ENCODE results near the gene PRKACA.
A peak's percentile ranks its signal among the peaks of the same experiment; 100 is the strongest.
"Not testable (repeated sequence)": the region's sequence is repeated elsewhere in the genome, so short reads cannot be mapped to it uniquely, and the experiment has no call there.

PRKACA gene

GRCh38 chr19:14063105-14063504, 54.5 kb downstream of the PRKACA start:
- DNase-seq, result no peak

- no peak for DNase-seq
Measured at GRCh38 chr19:14062558-14062855, 55.1 kb downstream of the PRKACA start.

GRCh38 chr19:14061751-14062557, 55.6 kb downstream of the PRKACA start, which contains the start of gene PALM3:
TSS of gene PALM3 (minus strand) at chr19:14062076. CDS start at chr19:14061980, 96 bp downstream.
- DNase-seq, result no peak

- no peak for DNase-seq
Measured at GRCh38 chr19:14061081-14061749, 56.3 kb downstream of the PRKACA start.

GRCh38 chr19:14059652-14060155, 57.9 kb downstream of the PRKACA start:
- DNase-seq, result no peak

- DNase-seq, result peak; percentile 43
Measured at GRCh38 chr19:14059093-14059480, 58.5 kb downstream of the PRKACA start.

GRCh38 chr19:14058182-14059092, 59.1 kb downstream of the PRKACA start:
- DNase-seq, result no peak

GRCh38 chr19:14056741-14057356, 60.7 kb downstream of the PRKACA start:
- DNase-seq, result no peak

- no peak for DNase-seq
Measured at GRCh38 chr19:14056069-14056666, 61.4 kb downstream of the PRKACA start.

GRCh38 chr19:14055396-14055795, 62.2 kb downstream of the PRKACA start:
- no peak for DNase-seq

GRCh38 chr19:14054721-14055120, 62.8 kb downstream of the PRKACA start:
- no peak for DNase-seq

GRCh38 chr19:14054099-14054498, 63.5 kb downstream of the PRKACA start:
- DNase-seq, result no peak

GRCh38 chr19:14053500-14053899, 64.1 kb downstream of the PRKACA start:
- DNase-seq, result no peak

- no peak for DNase-seq
Measured at GRCh38 chr19:14053032-14053431, 64.5 kb downstream of the PRKACA start.

GRCh38 chr19:14052470-14052869, 65.1 kb downstream of the PRKACA start:
- DNase-seq, result no peak

GRCh38 chr19:14051980-14052379, 65.6 kb downstream of the PRKACA start:
- no peak for DNase-seq

GRCh38 chr19:14050961-14051360, 66.6 kb downstream of the PRKACA start:
- DNase-seq, result not testable (repeated sequence)

GRCh38 chr19:14050512-14050911, 67.0 kb downstream of the PRKACA start:
- DNase-seq, result no peak

- peak; percentile 69 for DNase-seq
Measured at GRCh38 chr19:14048443-14049153, 69.0 kb downstream of the PRKACA start.

- DNase-seq, result not testable (repeated sequence)
Measured at GRCh38 chr19:14047866-14048265, 69.7 kb downstream of the PRKACA start.
